Measurements from ENCODE around the gene ZRANB1.
A peak's percentile ranks its signal among the peaks of the same experiment; 100 is the strongest.

The ZRANB1 gene

GRCh38 chr10:124989526-124989925, 47.6 kb downstream of the ZRANB1 start:
- peaks cover 23% of the 10 kb centered on the region for H3K36me3 Mint-ChIP-seq
- no peaks in the 10 kb centered on the region for H3K4me1 Mint-ChIP-seq
- H3K9me3 Mint-ChIP-seq, result no peaks in the 10 kb centered on the region
- no peaks in the 10 kb centered on the region for H3K27me3 Mint-ChIP-seq
- no peak overlapping the region for H3K27ac Mint-ChIP-seq
- CTCF ChIA-PET, result no interaction called here
- H3K4me3 Mint-ChIP-seq, result no peak overlapping the region
- no peak for DNase-seq

- CTCF ChIA-PET, result interaction anchor here (0.5 to 1.9 kb wide), 6 partner anchors 20 to 560 kb away, joined by 3 to 8 read pairs (median 4); no protein-coding TSS in a partner anchor
These were observed 49.0 kb downstream of the ZRANB1 start for GRCh38 chr10:124990671-124991625.

GRCh38 chr10:124991835-124992234, 49.9 kb downstream of the ZRANB1 start:
- no peak overlapping the region for H3K27ac Mint-ChIP-seq
- H3K9me3 Mint-ChIP-seq, result no peaks in the 10 kb centered on the region
- no peak overlapping the region for H3K4me3 Mint-ChIP-seq

More at GRCh38 chr10:124990671-124991625, 49.0 kb downstream of the ZRANB1 start:
- Mint-ChIP-seq H3K4me1 (no peaks in the 10 kb centered on the region), H3K27me3 (no peaks in the 10 kb centered on the region), H3K36me3 (peaks cover 14% of the 10 kb centered on the region), H3K9me3 (no peaks in the 10 kb centered on the region), H3K4me3 (no peak overlapping the region), H3K27ac (no peak overlapping the region)
- DNase-seq, result no peak

GRCh38 chr10:124992462-124993344, 50.8 kb downstream of the ZRANB1 start:
- Mint-ChIP-seq H3K4me3 (no peak overlapping the region), H3K4me1 (no peaks in the 10 kb centered on the region), H3K9me3 (no peaks in the 10 kb centered on the region), H3K27me3 (no peaks in the 10 kb centered on the region), H3K36me3 (peaks cover 5% of the 10 kb centered on the region), H3K27ac (no peak overlapping the region)
- CTCF ChIA-PET, result interaction anchor here (0.8 to 1.9 kb wide), 5 partner anchors 9 to 68 kb away, joined by 3 to 8 read pairs (median 5); no protein-coding TSS in a partner anchor
- peak; percentile 37 for DNase-seq

More at GRCh38 chr10:124991835-124992234, 49.9 kb downstream of the ZRANB1 start:
- no peak for DNase-seq
- peaks cover 9% of the 10 kb centered on the region for H3K36me3 Mint-ChIP-seq
- H3K4me1 Mint-ChIP-seq, result no peaks in the 10 kb centered on the region
- no peaks in the 10 kb centered on the region for H3K27me3 Mint-ChIP-seq
- CTCF ChIA-PET, result interaction anchor here (0.5 to 1.9 kb wide), 10 partner anchors 9 to 559 kb away, joined by 3 to 8 read pairs (median 4); no protein-coding TSS in a partner anchor

GRCh38 chr10:124993345-124993708, 51.4 kb downstream of the ZRANB1 start:
- Mint-ChIP-seq H3K4me1 (no peaks in the 10 kb centered on the region), H3K27ac (no peak overlapping the region), H3K9me3 (no peaks in the 10 kb centered on the region), H3K36me3 (peaks cover 3% of the 10 kb centered on the region), H3K27me3 (no peaks in the 10 kb centered on the region), H3K4me3 (no peak overlapping the region)
- no peak for DNase-seq
- CTCF ChIA-PET, result interaction anchor here (1.9 kb wide), 2 partner anchors 16 to 18 kb away, joined by 6 to 8 read pairs; no protein-coding TSS in a partner anchor

- no peak overlapping the region for H3K27ac Mint-ChIP-seq
- H3K4me1 Mint-ChIP-seq, result no peaks in the 10 kb centered on the region
- no peak for DNase-seq
- CTCF ChIA-PET, result interaction anchor here (1.9 kb wide), 1 partner anchor 16 kb away, joined by 6 read pairs; no protein-coding TSS in a partner anchor
- no peaks in the 10 kb centered on the region for H3K9me3 Mint-ChIP-seq
- H3K36me3 Mint-ChIP-seq, result peaks cover under 1% of the 10 kb centered on the region
- H3K4me3 Mint-ChIP-seq, result no peak overlapping the region
- H3K27me3 Mint-ChIP-seq, result no peaks in the 10 kb centered on the region
These were observed 52.0 kb downstream of the ZRANB1 start for GRCh38 chr10:124993736-124994451.

- H3K4me3 Mint-ChIP-seq, result no peak overlapping the region
- CTCF ChIA-PET, result no interaction called here
- no peaks in the 10 kb centered on the region for H3K9me3 Mint-ChIP-seq
- H3K27ac Mint-ChIP-seq, result no peak overlapping the region
- H3K4me1 Mint-ChIP-seq, result no peaks in the 10 kb centered on the region
- no peak for DNase-seq
- H3K27me3 Mint-ChIP-seq, result peaks cover under 1% of the 10 kb centered on the region
- H3K36me3 Mint-ChIP-seq, result no peaks in the 10 kb centered on the region
These were observed 52.9 kb downstream of the ZRANB1 start for GRCh38 chr10:124994573-124995473.

GRCh38 chr10:124995605-124996004, 53.7 kb downstream of the ZRANB1 start:
- no peak overlapping the region for H3K27ac Mint-ChIP-seq
- H3K36me3 Mint-ChIP-seq, result no peaks in the 10 kb centered on the region
- H3K27me3 Mint-ChIP-seq, result peaks cover 8% of the 10 kb centered on the region
- CTCF ChIA-PET, result interaction anchor here (0.6 kb wide), 1 partner anchor 900 kb away, joined by 3 read pairs; no protein-coding TSS in a partner anchor
- H3K4me1 Mint-ChIP-seq, result no peaks in the 10 kb centered on the region
- no peak for DNase-seq
- no peaks in the 10 kb centered on the region for H3K9me3 Mint-ChIP-seq
- H3K4me3 Mint-ChIP-seq, result no peak overlapping the region

- H3K4me1 Mint-ChIP-seq, result no peaks in the 10 kb centered on the region
- H3K9me3 Mint-ChIP-seq, result no peaks in the 10 kb centered on the region
- CTCF ChIA-PET, result interaction anchor here (0.6 kb wide), 1 partner anchor 901 kb away, joined by 3 read pairs; no protein-coding TSS in a partner anchor
- H3K4me3 Mint-ChIP-seq, result no peak overlapping the region
- no peak overlapping the region for H3K27ac Mint-ChIP-seq
- peaks cover 13% of the 10 kb centered on the region for H3K27me3 Mint-ChIP-seq
- DNase-seq, result no peak
- no peaks in the 10 kb centered on the region for H3K36me3 Mint-ChIP-seq
These were observed 54.4 kb downstream of the ZRANB1 start for GRCh38 chr10:124996127-124996853.

GRCh38 chr10:124996854-124997215, 54.9 kb downstream of the ZRANB1 start:
- CTCF ChIA-PET, result no interaction called here
- Mint-ChIP-seq H3K27ac (no peak overlapping the region), H3K27me3 (peaks cover 13% of the 10 kb centered on the region), H3K4me1 (no peaks in the 10 kb centered on the region), H3K9me3 (no peaks in the 10 kb centered on the region), H3K36me3 (no peaks in the 10 kb centered on the region), H3K4me3 (no peak overlapping the region)
- no peak for DNase-seq

GRCh38 chr10:124997306-124997705, 55.4 kb downstream of the ZRANB1 start:
- H3K36me3 Mint-ChIP-seq, result no peaks in the 10 kb centered on the region
- H3K27ac Mint-ChIP-seq, result no peak overlapping the region
- H3K4me3 Mint-ChIP-seq, result no peak overlapping the region
- H3K4me1 Mint-ChIP-seq, result no peaks in the 10 kb centered on the region
- no peaks in the 10 kb centered on the region for H3K9me3 Mint-ChIP-seq
- H3K27me3 Mint-ChIP-seq, result peaks cover 13% of the 10 kb centered on the region
- CTCF ChIA-PET, result no interaction called here
- no peak for DNase-seq

GRCh38 chr10:124997771-124998623, 56.1 kb downstream of the ZRANB1 start:
- Mint-ChIP-seq H3K4me1 (no peaks in the 10 kb centered on the region), H3K9me3 (no peaks in the 10 kb centered on the region), H3K27me3 (peaks cover 13% of the 10 kb centered on the region), H3K4me3 (no peak overlapping the region), H3K36me3 (no peaks in the 10 kb centered on the region), H3K27ac (no peak overlapping the region)
- CTCF ChIA-PET, result no interaction called here
- peak; percentile 16 for DNase-seq
